Fibroblast of the aortic adventitia (primary cell): ENCODE results near the gene CBFA2T3. TPM values are rescaled to one million over a fixed set of nuclear protein-coding genes. Genes with fewer than 3 reads are reported as not detected.

Experiments
- DNase-seq: peaks from one replicate; pipeline ENCODE4 v3.0.0-alpha.2; 2010; ENCODE audit warnings: low read depth
- H3K4me3 ChIP-seq: 2 replicates; pipeline ENCODE4 v1.5.1; 2011; ENCODE audit warnings: low read depth, mild to moderate bottlenecking, control low read depth, low read length, moderate library complexity
- total RNA-seq: library from RNA; depleted of rRNA; stranded (reverse); fragments of >200 nt; gene quantifications from 2 replicates; pipeline ENCODE4 v1.2.3, GENCODE V29; 2012; ENCODE audit warnings: low replicate concordance
- TF ChIP-seq, protein P1 (sequence below): IDR thresholded peaks from 2 replicates; pipeline ENCODE4 v1.5.1; 2011; ENCODE audit warnings: mild to moderate bottlenecking, low read length, control low read depth, inconsistent platforms; ENCODE audit not compliant: insufficient read depth

The CBFA2T3 gene
- total RNA-seq, 1 donor: not detected

DNA sequence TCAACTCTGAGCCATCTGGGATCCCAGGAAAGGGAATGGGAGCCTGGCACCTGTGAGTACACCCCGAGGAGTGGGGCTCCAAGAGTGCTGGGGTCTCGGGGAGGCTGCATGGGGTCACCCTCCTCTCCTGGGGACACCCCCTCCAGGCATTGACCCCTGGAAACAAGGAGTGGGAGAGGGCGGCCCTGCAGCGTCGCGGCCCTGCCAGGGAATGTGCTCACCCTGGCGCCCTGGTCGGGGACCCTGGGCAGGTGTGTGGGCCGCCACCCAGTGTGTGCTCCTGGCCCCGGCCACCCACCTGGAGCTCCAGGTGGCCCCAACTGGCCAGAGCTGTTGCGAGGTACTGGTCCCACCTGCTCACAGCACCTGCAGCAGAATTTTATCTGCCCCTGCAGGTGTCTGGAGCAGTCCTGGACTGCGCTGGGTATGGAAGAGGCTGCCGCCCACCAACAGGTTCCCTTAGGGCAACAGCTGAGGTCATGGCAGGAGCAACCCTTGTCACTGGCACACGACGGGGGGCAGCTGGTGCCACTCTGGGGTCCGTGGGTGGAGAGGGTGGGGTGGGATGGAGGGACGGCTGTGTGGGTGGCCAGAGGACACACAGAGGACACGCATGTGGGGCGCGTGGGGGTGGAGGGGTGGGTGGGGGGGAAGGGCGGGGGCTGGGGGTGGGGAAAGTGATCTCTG lies 105.1 kb downstream of the CBFA2T3 start:
- TF ChIP-seq, protein P1, sequence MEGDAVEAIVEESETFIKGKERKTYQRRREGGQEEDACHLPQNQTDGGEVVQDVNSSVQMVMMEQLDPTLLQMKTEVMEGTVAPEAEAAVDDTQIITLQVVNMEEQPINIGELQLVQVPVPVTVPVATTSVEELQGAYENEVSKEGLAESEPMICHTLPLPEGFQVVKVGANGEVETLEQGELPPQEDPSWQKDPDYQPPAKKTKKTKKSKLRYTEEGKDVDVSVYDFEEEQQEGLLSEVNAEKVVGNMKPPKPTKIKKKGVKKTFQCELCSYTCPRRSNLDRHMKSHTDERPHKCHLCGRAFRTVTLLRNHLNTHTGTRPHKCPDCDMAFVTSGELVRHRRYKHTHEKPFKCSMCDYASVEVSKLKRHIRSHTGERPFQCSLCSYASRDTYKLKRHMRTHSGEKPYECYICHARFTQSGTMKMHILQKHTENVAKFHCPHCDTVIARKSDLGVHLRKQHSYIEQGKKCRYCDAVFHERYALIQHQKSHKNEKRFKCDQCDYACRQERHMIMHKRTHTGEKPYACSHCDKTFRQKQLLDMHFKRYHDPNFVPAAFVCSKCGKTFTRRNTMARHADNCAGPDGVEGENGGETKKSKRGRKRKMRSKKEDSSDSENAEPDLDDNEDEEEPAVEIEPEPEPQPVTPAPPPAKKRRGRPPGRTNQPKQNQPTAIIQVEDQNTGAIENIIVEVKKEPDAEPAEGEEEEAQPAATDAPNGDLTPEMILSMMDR: no peak
- no peak for DNase-seq
- H3K4me3 ChIP-seq: no peak overlapping the region

DNA sequence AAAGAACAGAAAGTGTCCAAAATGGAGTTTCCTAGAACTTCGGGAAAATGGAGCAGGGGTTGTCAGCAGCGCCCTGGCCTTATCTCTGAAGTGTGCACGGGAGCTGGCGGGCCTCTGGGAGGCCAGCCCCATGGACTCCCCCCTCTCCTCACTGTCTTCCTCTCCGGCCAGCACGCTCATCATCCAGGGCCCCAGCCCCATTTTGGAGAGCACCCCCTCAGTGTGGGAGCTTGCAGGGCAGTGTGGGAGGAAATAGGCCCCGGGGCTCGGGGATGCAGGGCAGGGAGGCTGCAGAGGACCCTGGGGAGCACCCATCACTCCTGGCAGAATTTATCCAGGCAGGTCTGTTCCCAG lies 105.7 kb downstream of the CBFA2T3 start:
- no peak overlapping the region for H3K4me3 ChIP-seq
- TF ChIP-seq, protein P1: no peak
- no peak for DNase-seq

DNA sequence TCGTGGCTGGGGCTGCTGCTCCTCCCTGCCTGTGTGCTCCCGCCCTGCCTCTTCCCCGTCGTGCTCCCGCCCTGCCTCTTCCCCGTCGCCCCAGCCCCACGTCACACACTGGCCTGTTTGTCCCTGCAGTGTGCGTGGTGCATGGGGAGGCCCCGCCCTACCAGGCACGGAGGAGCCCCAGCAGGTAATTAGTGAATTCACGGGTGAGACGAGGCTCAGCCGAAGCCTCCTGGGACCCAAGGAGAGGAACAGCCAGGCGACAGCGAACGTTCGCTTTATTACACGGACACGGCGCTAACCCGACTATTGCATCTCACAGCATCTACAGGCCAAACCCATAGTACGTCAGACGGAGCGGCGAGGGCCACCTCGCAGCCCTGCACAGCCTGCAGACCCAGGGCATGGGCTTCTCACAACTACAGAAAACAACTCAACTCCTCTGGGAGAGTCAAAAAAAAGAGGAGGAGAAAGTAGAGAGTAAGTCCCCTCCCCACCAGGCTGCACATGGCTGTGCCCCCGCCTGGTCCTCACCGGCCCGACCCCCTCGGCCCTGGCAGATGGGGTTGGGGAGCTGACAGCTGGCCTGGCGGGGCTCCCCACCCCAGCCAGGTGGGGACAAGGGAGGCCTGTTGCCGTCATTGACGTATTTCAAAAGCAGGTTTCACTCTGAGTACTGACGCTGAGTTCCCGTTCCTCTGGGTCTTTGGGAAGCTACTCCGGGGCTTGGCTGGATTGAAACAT lies 106.2 kb downstream of the CBFA2T3 start:
- no peak for DNase-seq
- H3K4me3 ChIP-seq: no peak overlapping the region
- TF ChIP-seq, protein P1: no peak

DNA sequence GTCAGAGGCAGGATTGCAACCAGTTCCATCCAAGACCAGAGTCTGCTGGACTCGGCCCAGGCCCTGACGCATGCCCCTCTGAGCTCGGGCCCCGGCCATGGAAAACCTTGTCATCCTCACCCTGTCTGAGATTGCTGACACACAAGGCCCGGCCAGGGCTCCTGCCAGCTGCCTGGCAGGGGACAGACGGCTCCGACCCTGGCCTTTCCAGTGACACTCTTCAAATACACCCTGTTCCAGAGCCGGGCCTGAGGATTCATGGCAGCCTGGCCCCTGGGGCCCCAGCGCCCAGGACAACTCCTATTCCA lies 107.4 kb downstream of the CBFA2T3 start:
- TF ChIP-seq, protein P1: no peak
- no peak overlapping the region for H3K4me3 ChIP-seq
- no peak for DNase-seq

DNA sequence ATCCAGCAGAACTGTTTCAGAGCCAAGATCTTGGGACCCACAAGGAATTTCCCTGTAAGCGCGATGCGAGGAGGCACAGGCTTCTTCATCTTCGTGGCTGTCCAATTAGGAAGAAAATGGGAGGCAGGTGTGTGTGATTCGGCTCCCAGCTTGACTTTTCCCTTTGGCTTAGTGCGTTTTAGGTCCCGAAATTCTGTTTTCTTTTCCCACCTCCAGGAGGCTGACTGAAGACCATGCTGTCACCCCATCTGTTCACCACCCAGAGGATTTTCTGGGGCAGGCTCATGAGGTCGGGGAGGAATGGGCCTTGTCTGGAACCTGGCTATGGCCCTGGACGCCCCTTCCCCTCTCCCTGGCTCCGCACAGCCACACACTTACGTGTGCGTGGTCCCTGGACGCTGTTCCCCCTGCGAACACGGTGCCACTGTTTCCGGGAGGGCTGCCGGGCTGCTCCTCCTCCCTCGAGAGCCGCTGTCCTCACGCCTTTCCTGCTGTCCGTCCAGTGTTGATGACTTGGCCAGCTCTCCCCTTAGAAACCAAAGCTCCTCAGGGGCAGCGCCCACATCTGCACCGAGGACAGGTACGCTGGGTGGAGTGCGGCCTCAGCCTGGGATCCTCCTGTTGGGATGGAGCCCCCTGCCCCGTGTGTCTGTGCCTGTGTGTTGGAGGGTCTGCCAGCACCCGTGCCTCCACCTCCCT lies 107.9 kb downstream of the CBFA2T3 start:
- TF ChIP-seq, protein P1: no peak
- no peak overlapping the region for H3K4me3 ChIP-seq
- DNase-seq: no peak

DNA sequence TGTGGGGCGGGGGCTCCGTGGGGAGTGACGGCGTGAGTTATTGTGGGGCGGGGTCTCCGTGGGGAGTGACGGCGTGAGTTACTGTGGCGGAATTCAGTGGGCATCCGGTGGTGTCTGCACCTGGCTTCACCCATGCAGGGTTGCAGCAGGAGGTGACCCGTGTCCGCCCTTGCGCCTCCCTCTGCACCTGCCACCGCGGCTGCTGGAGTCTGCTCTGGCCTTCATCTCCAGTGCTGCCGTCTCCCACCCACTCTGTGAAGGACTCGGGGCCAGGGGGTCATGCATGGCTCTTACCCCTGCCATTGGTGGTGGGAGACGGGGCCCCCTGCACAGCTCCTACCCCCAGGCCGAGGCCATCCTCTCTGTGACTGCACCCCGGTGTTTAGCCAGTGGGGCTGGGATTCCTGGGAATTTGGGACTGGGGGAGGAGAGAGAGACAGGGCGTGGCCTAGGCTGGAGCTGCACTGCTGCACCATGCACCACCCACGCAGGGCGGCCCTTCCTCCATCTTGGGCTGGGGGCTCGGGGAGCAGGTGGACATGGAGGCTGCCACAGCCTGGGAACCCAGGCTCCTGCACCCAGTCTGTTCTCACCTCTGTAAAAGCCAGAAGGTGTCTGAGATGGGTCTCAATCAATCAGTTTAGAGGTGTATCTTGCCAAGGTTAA lies 109.3 kb downstream of the CBFA2T3 start:
- DNase-seq: no peak
- H3K4me3 ChIP-seq: no peak overlapping the region
- TF ChIP-seq, protein P1: no peak
